ENCODE results near the gene CAGE1. TPM values are rescaled to one million over a fixed set of nuclear protein-coding genes. Genes with fewer than 3 reads are reported as not detected.

Gene CAGE1
- total and polyA plus RNA-seq, 2 experiments from 2014 or later: not detected

DNA sequence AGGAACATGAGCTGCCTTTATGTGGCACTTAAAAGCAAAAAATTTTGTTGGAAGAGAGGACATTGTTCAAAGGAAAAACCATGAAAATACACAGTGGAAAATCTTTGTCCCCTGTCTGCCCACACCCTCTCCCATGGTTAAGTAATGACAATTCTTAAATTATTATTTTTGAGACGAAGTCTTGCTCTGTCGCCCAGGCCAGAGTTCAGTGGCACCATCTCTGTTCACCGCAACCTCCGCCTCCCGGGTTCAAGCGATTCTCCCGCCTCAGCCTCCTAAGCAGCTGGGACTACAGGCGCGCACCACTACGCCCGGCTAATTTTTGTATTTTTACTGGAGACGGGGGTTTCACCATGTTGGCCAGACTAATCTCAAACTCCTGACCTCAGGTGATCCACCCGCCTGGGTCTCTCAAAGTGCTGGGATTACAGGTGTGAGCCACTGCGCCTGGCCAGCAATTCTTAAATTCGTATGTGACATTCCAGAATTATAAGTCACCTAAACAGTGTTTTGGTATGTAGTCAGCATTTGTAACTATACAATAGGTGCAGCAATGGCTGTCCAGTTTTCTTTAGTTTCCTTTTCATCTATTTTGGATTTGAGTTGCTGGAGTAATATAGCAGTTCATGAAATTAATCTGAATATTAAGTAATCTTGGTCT, 75.9 kb downstream of the CAGE1 start:
- peak overlapping the region; percentile 92 for H3K4me3 ChIP-seq
- no peaks in the 10 kb centered on the region for H3K9me2 ChIP-seq (ENCODE audit: insufficient read depth)
- peak overlapping the region; percentile 59 for H3K4me2 ChIP-seq (ENCODE audit: unreplicated experiment)
- H3K9ac ChIP-seq: peak overlapping the region; percentile 97
- no peak for TF ChIP-seq EZH2phosphoT487 (IDR thresholded peaks at IDR 0.05; ENCODE audit: insufficient read depth, low read depth)
- no peak for TF ChIP-seq EZH2 (IDR thresholded peaks at IDR 0.05; ENCODE audit: insufficient read depth, poor library complexity, severe bottlenecking)
- H4K20me1 ChIP-seq (ENCODE audit: insufficient read depth): no peaks in the 10 kb centered on the region
- in situ Hi-C loops (cut with MboI): no loop called here
- no peaks in the 10 kb centered on the region for H3K9me3 ChIP-seq (ENCODE audit: low read depth)
- peaks cover 13% of the 10 kb centered on the region for H3K36me3 ChIP-seq (ENCODE audit: low read depth)
- no peaks in the 10 kb centered on the region for H3K27me3 ChIP-seq (replicated peaks; ENCODE audit: insufficient read depth)
- H3K79me2 ChIP-seq (ENCODE audit: insufficient read depth): peaks cover 43% of the 10 kb centered on the region
- no peak for DNase-seq
- peak overlapping the region; percentile 83 for H2AFZ ChIP-seq
- peak overlapping the region; percentile 88 for H3K27ac ChIP-seq
- peaks cover 21% of the 10 kb centered on the region for H3K4me1 ChIP-seq (ENCODE audit: insufficient read depth)
- 83 to 85% methylated on average over 15 of the region's 15 CpGs for WGBS, 2 experiments (ENCODE audit: low coverage in 1 of 2, low lambda C conversion rate in 2 of 2, missing lambda C conversion rate in 2 of 2)
- peaks cover 11% of the 10 kb centered on the region; the same call in 1 of the 2 replicates for H3F3A ChIP-seq (ENCODE audit: insufficient read depth)

DNA sequence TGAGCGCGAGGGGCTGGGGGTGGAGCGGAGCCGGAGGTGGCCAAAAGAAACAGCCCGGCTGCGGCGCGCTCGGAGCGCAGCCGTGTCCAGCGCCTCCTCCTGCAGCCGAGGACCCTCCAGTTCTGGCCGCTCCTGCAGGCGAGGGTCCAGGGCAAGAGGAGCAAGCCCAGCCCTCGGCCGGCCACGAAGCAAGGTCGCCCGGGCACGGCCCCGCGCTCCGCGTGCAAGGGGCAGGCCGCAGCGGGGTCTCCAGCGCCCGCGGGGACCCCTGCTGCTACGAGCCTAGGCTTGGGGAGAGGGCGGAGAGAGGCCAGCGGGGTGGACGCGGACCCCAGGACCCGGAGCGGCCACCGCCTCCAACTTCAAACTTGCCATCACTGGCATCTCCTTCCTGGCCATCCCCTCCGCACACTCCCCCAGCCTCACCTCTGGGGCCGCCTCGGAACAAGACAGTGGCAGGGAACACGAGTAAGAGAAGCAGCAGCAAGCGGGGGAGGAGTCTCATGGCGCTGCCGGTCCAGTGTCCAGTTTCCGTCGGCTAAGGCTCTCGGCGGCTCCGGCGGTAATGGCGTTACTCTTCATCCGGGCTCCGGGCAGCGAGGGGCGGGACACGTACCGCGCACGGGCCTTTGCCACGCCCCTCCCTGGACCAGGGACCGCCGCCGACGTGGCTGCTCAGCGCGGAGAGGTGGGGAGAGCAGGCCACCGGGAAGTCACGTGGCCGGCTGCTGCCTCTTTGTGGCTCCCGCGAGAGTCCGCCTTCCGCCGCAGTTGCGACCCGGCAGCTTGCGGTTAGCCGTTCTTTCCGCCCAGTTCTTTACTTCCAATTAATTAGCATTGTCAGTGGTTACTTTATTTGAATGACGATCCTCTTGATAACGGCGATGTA, 76.7 kb downstream of the CAGE1 start, which contains the start of gene SSR1:
Gene SSR1, minus strand, starts transcription at position 584 of the 889 bp plus-strand sequence. Its CDS starts 79 bp downstream, at position 505.
- H3K4me1 ChIP-seq (ENCODE audit: insufficient read depth): peaks cover 25% of the 10 kb centered on the region
- peak within 1 kb of the TSS; percentile 83 for H2AFZ ChIP-seq
- peak within 1 kb of the TSS; percentile 92 for H3K4me3 ChIP-seq
- no peak for TF ChIP-seq EZH2 (IDR thresholded peaks at IDR 0.05; ENCODE audit: insufficient read depth, poor library complexity, severe bottlenecking)
- no peak for TF ChIP-seq EZH2phosphoT487 (IDR thresholded peaks at IDR 0.05; ENCODE audit: insufficient read depth, low read depth)
- H3K79me2 ChIP-seq (ENCODE audit: insufficient read depth): peaks cover 50% of the 10 kb centered on the region
- peak within 1 kb of the TSS; percentile 88 for H3K27ac ChIP-seq
- H3K9ac ChIP-seq: peak within 1 kb of the TSS; percentile 97
- in situ Hi-C loops (cut with MboI): no loop called here
- peaks cover 20% of the 10 kb centered on the region for H3K36me3 ChIP-seq (ENCODE audit: low read depth)
- H3F3A ChIP-seq (ENCODE audit: insufficient read depth): peaks cover 11% of the 10 kb centered on the region; the same call in 1 of the 2 replicates
- WGBS, 2 experiments (ENCODE audit: low coverage in 1 of 2, low lambda C conversion rate in 2 of 2, missing lambda C conversion rate in 2 of 2): 1% methylated on average over 72 to 78 of the region's 83 CpGs
- no peaks in the 10 kb centered on the region for H3K9me2 ChIP-seq (ENCODE audit: insufficient read depth)
- H3K9me3 ChIP-seq (ENCODE audit: low read depth): no peaks in the 10 kb centered on the region
- peak; percentile 100 for DNase-seq
- H3K27me3 ChIP-seq (replicated peaks; ENCODE audit: insufficient read depth): no peaks in the 10 kb centered on the region
- H3K4me2 ChIP-seq (ENCODE audit: unreplicated experiment): peak within 1 kb of the TSS; percentile 97
- no peaks in the 10 kb centered on the region for H4K20me1 ChIP-seq (ENCODE audit: insufficient read depth)

- Histone ChIP-seq H3K9me3 (ENCODE audit: low read depth) (no peaks in the 10 kb centered on the region), H3K4me2 (ENCODE audit: unreplicated experiment) (peak overlapping the region; percentile 97), H3K27ac (peak overlapping the region; percentile 88), H2AFZ (peak overlapping the region; percentile 70), H3K36me3 (ENCODE audit: low read depth) (peaks cover 28% of the 10 kb centered on the region), H3K9me2 (ENCODE audit: insufficient read depth) (no peaks in the 10 kb centered on the region), H3K27me3 (replicated peaks; ENCODE audit: insufficient read depth) (no peaks in the 10 kb centered on the region), H3K79me2 (ENCODE audit: insufficient read depth) (peaks cover 58% of the 10 kb centered on the region), H3K4me1 (ENCODE audit: insufficient read depth) (peaks cover 28% of the 10 kb centered on the region), H4K20me1 (ENCODE audit: insufficient read depth) (no peaks in the 10 kb centered on the region), H3K9ac (peak overlapping the region; percentile 97), H3F3A (ENCODE audit: insufficient read depth) (peaks cover 11% of the 10 kb centered on the region; the same call in 1 of the 2 replicates), H3K4me3 (peak overlapping the region; percentile 92)
- DNase-seq: peak; percentile 36
- in situ Hi-C loops (cut with MboI): no loop called here
- TF ChIP-seq EZH2phosphoT487 (IDR thresholded peaks at IDR 0.05; ENCODE audit: insufficient read depth, low read depth) (no peak), EZH2 (IDR thresholded peaks at IDR 0.05; ENCODE audit: insufficient read depth, poor library complexity, severe bottlenecking) (no peak)
- 1 to 2% methylated on average over 17 of the region's 17 CpGs for WGBS, 2 experiments (ENCODE audit: low coverage in 1 of 2, low lambda C conversion rate in 2 of 2, missing lambda C conversion rate in 2 of 2)
Observed at GRCh38 chr6:7311917-7312615, 77.5 kb downstream of the CAGE1 start.

GRCh38 chr6:7311176-7311575, 78.4 kb downstream of the CAGE1 start:
- Histone ChIP-seq H3K36me3 (ENCODE audit: low read depth) (peaks cover 29% of the 10 kb centered on the region), H2AFZ (no peak overlapping the region), H3F3A (ENCODE audit: insufficient read depth) (peaks cover 11% of the 10 kb centered on the region; the same call in 1 of the 2 replicates), H3K9me3 (ENCODE audit: low read depth) (no peaks in the 10 kb centered on the region), H3K79me2 (ENCODE audit: insufficient read depth) (peaks cover 67% of the 10 kb centered on the region), H4K20me1 (ENCODE audit: insufficient read depth) (no peaks in the 10 kb centered on the region), H3K4me1 (ENCODE audit: insufficient read depth) (peaks cover 28% of the 10 kb centered on the region), H3K9me2 (ENCODE audit: insufficient read depth) (no peaks in the 10 kb centered on the region), H3K4me3 (peak overlapping the region; percentile 92), H3K27me3 (replicated peaks; ENCODE audit: insufficient read depth) (no peaks in the 10 kb centered on the region), H3K9ac (peak overlapping the region; percentile 97), H3K27ac (peak overlapping the region; percentile 88), H3K4me2 (ENCODE audit: unreplicated experiment) (peak overlapping the region; percentile 97)
- in situ Hi-C loops (cut with MboI): no loop called here
- TF ChIP-seq EZH2phosphoT487 (IDR thresholded peaks at IDR 0.05; ENCODE audit: insufficient read depth, low read depth): no peak
- no peak for TF ChIP-seq EZH2 (IDR thresholded peaks at IDR 0.05; ENCODE audit: insufficient read depth, poor library complexity, severe bottlenecking)
- peak; percentile 32 for DNase-seq
- WGBS, 2 experiments (ENCODE audit: low coverage in 1 of 2, low lambda C conversion rate in 2 of 2, missing lambda C conversion rate in 2 of 2): 6 to 8% methylated on average over 1 of the region's 1 CpG
